ENCODE data around the gene DNAJB8.

The DNAJB8 gene

DNA sequence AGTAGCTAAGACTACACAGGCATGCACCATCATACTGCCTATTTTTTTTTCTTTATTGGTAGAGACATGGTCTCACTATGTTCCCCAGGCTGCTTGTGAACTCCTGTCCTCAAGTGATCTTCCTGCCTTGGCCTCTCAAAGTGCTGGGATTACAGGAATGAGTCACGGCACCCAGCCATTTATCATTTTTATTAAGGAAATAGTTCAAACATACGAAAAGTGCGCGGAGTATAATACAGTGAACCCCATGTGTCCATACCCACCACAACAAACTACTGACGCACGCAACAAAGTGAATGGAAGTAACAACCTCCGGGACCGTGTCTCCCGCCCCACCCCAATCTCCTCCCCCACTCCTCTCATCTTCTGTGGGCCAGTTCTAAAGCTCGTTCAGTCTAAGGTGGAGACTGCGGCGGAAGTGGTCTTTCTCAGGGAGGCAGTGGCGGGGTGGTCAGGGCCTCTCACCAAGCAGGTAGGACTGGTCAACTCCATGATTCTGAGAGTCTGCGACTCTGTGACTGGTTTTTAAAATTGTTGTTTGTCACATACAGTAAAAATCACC lies 42.1 kb downstream of the DNAJB8 start:
- no peak for DNase-seq

DNA sequence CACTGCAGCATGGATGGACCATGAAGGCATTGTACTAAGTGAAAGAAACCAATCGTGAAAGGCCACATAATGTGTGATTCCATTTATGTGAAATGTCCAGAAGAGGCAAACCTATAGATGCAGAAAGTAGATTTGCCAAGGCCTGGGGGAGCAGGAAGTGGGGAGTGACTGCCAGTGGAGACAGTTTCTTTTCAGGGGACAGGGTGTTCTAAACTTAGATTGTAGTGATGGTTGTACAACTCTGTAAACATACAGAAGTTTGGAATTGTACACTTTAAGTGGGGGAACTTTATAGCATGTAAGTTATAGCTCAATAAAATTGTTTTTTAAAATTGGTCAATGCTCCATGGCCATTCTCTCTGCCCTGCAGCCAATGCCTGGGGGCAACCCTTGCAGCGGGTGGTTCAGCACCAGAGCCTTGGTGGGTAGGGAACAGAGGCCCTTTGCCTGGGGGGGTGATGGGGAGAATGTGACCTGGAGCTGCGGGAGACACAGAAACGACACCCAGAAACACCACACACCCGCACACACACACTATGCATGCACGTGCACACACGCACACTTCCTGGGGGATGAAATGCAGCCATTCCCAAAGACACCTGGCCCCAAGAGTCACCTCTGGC lies 43.1 kb downstream of the DNAJB8 start:
- DNase-seq = no peak

DNA sequence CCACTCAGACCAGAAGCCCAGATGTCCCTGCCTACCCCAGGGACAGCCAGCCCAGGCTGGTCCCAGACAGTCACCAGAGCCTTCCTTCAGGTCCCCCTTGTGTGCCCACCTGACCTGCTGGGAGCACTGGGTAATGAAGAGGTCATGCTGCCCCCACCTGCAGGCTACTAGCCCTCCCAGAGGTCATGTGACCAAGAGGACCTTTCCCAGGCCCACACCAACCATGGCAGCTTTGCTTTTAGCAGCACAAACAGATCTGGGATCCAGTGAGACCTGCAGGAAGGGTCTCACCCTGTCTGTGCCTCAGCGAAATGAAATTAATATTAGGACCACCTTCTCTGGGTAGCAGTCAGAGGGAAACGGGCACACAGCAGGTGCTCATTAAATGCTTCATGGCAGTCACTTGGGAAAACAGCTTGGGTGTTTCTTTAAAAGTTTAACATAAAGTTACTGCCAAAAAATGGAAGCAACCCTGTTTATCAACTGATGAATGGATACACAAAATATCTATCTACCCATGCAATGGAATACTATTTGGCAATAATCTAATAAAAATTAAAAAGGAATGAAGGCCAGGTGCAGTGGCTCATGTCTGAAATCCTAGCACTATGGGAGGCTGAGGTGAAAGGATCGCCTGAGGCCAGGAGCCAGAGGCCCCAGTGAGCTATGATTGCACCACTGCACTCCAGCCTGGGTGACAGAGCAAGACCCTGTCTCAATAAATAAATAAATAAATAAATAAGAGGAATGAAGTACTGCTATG lies 43.7 kb downstream of the DNAJB8 start:
- no peak for DNase-seq

DNA sequence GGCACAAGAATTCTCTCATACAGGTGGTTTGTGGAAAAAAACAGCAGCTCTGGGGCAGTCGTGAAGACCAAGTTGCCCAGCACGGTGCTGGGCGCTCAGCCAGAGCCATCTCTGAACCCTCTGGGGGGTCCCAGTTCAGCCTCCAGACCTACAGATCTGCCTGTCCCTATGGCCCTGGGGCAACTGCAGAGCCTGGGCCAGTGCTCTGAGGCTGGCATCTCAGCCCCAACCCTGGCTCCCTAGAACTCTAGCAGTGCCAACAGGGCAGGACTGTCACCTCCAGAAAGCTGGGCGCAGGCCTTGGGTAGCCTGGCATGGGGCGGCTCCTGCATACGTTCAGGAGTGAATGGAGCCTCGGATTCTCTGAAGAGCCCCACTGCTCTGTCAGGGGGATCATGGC lies 44.7 kb downstream of the DNAJB8 start:
- DNase-seq = no peak

DNA sequence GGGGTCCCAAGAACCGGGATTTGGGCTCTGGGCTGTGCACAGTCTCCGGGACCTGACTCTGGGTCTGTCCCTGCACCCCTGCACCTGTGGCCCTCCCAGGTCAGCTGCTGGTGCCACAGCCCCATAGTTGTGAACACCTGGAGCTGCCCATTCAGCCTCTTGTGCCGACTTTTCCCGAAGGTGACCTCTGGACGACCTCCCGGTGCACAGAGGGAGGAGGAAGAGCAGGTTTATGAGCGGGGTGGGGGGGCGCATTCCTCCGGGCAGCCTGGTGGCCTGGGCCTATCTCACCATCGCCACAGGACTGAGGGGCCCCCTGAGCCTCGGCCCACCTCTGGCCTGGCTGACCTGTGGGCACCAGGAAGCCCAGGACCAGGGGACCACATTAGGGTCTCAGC lies 45.3 kb downstream of the DNAJB8 start:
- DNase-seq = no peak

DNA sequence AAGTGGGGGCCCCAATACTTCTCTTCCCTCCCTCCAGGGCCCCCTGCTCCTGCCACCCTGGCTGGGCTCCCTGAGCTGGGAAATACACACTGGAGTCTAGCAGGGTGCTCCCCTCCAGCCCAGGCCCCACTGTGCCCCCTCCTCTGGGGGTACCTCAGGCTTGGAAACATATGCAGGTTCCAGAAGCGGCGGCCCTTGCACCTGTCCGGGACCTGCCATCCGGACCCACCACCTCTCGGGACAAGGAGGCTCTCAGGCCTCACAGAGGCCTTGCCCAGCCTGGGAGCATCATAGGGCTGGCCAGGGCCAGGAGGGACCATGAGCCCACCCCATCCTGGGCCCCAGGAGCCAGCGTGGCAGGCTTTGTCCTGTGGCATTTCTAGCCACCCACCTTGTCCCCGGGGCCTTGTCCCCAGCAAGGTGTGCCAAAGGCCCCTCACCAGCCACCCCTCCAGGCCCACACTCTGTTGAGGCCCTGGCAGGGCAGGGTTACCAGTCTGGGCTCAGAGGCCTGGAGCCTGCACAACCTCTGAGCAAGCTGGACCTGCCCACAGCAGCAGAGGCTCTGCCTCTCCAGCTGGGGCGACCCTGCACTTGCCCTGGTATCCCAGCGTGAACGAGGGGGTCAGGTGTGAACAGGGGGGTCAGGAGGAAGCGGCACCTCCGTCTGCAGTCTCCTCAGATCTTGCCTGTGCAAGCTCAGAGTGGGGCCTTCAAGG lies 45.8 kb downstream of the DNAJB8 start:
- no peak for DNase-seq

DNA sequence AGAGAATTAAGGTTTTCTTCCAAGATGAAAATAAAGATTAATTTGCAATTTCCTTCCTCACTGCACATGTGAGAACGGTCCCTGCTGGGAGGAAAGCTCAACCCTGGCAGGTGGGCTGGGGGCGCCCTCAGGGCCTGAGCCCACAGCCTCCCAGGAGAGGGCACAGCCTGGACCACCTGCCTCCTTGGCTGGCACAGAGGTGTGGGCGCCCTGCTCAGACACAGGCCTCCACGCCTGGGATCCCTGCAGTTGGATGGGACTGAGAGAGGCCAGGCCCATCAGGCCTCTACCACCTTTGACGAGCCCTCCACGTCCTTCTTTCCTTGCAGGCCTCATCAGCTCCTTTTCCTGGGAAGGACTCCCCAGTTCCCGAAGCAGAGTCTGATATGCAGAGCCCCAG lies 46.4 kb downstream of the DNAJB8 start:
- no peak for DNase-seq

DNA sequence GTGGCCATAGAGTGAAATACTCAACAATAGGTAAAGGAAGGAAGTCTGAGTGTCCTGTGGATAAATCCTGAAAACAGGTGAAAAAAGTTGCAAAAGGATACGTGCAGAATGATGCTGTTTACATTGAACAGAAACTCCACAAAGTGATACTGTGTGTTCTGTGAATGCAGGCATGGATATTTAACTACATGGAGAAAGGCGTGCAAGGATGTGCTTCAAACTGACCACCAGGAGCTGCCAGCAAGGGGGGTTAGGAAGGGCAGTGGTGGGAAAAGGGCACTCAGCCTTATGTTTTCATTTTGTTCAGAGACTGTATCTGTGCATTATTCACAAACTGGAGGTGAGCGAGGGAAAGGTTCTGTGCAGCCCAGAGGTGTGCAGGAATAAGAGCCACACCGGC lies 47.4 kb downstream of the DNAJB8 start:
- DNase-seq = no peak

DNA sequence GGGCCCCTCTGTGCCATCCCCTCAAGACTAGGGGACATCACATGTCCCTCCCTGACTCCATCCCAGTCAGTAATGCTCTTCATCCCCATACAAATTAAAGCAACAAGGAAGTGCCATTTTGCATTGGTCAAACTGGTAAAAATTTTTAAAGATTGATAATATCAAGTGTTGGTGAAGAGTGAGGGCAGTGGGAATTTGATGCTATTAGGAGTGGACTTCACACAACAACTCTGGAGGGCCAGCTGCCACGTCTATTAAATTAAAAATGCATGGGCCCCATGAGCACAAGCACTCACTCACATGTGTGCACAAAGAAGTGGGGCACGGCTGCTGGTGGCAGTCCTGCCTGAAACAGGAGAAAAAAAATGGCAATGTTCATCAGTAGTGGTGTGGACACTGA lies 47.8 kb downstream of the DNAJB8 start:
- no peak for DNase-seq

DNA sequence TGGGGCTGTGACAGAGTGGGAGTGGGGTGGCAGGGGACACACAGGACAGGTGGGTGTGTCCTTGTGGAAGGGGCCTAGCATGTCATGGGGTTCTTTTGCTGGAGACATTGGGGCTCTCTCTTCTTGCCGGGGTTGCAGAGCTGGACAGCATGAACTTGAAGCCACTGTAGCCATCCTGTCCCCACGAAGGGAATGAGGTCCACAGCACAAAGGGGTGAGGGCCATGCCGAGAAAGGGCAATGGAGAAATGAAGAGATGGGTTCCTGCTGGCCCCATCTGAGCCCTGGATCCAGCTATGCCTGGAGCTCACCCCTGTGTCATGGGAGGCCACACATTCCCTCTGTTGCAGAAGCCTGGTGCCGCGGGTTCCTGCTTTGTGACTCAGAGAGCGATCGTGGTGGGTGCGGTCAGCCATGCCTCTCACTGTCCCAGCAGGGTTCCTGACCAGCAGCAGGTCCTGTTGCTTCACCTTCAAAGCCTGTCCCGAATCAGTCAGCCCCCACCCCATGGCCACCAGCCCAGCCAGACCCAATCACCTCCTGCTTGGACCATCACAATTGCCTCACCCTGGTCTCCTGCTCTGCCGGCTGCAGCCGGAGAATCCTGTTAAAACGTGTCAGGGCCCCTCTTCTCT lies 50.0 kb downstream of the DNAJB8 start:
- no peak for DNase-seq

DNA sequence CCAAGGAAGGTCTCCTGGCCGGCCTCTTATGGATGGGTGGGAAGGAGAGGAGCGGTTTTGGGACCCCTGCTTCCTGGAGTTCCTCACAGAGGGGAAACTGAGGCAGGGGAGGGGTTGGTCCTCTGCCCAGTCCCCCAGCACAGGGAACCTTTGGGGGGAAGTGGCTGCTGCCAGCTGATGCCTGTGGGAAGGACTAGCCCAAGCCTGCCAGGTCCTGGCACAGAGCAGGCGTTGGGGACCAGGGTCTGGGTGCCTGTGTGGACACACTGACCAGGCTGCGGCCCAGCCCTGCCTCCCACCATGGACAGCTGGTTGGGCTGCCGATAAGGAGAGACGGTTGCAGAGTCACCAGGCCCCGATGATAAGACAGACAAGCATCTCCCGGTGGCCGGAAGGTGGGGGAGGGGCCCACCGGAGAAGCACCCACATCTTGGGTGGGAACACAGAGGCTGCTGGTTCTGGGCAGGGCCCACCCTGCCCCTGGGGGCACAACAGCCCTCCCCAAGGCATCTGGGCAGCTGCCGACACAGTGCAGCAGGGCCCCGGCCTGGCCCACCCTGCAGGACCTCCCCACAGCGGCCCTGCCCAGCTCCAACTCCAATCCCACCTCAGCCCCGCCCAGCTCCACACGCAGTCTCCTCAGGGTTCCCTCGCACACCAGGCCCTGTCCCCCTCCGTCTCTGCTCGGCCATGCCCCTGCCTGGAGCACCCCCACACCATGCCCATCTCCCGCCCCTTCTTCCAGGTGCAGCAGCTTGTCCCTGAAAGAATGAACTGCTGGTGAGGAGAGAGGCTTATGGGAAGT lies 50.7 kb downstream of the DNAJB8 start:
- no peak for DNase-seq

DNA sequence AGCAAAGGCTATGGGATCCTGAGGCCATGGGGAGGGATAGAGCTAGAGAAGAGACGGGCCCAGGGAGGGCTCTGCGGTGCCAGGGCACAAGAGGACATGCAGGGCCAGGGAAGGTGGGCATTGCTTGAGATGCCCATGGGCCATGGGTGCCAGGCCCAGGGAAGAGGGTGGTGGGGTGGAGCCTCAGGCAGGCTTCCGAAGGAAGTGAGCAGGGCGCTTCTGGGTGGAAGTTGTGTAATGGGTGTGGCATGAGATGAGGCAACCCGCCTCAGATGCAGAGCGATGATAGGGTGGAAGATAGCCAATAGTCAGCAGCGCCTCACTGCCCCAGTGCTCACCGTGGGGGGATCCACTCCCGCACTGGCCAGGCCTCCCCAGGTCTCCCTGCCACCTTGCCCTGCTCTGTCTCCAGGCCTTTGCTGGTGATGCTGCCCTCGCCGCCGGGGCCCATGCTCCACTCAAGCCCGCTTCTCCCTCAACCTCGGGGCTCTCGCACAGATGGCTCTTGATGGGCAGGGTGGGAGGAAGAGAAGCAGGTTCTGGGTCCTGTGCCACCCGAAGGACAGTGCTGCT lies 51.4 kb downstream of the DNAJB8 start:
- DNase-seq = no peak

DNA sequence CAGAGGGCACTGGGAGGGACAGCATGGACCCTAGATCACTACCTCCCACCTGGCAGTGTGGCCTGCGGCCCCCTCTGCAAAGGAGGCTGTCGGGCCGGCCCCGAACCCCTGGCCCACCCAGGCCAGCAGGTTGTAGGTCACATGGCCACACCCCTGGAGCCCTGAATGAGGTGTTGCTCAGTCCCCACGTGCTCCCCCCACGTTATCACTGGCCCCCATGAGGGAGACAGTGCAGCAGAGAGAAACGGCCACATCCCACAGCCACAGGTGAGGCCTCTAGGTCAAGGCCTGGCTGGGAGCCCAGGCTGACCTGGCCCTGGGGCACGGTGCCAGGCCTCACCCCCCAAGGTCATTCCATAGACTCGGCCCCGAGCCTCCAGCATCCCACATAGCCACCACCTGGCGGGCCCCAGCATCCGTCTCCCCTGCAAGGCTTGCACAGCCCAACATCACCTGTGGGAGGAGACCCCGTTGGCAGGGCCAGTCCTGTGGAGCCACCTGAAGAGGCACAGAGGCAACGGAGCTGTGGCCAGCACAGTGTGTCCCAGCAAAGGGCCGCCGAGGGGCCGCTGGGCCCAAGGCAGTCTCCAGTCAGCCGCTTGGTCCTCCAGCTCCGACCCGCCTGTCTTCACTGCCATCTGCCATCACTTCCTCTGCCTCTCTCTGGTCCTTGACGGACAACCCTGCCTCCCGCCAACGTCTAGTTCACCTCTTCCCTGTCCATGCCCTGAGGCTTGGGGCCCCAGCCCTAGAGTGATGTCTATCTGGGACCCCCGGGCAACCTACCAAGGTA lies 53.1 kb downstream of the DNAJB8 start:
- no peak for DNase-seq

DNA sequence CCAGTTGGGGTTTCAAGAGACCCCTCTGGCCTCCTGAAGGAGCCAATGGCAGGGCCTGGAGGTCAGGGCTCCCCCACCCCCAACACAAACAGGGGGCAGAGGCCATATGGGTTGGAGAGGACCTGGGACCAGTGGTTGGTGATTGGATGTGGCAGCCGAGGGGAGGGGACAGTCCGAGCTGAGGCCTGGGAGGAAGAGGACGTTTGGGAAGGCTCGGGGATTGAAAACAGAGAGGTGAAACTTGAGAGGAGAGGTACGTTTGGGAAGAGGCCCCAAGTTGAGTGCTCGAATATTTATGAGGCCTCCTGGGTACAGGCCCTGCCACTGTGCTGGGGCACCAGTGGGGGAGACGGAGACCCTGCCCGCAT lies 53.7 kb downstream of the DNAJB8 start:
- DNase-seq = no peak

Measured in stimulated activated CD4-positive, alpha-beta T cell treated with anti-CD3 and anti-CD28 coated beads, Interleukin-12 subunit alpha, Interleukin-12 subunit beta, amount 100 ng/mL, for 4 hours (primary cell).